Mesenchymal stem cell (in vitro differentiated cells and primary cell): ENCODE results near the gene NUP210.

Experiments used
- DNase-seq: peaks from one replicate; pipeline ENCODE4 v3.0.0-alpha.2; 2013
- H2AFZ ChIP-seq: one replicate; pipeline ENCODE4 v1.6.1; 2013; ENCODE audit warnings: low read depth, mild to moderate bottlenecking, control low read depth, inconsistent platforms, low read length, moderate library complexity
- H2AK5ac ChIP-seq: 2 replicates; pipeline ENCODE4 v1.6.1; 2013; ENCODE audit warnings: low read length, moderate library complexity, mild to moderate bottlenecking, inconsistent platforms; ENCODE audit not compliant: severe bottlenecking
- H2BK120ac ChIP-seq: one replicate; pipeline ENCODE4 v1.6.1; 2013; ENCODE audit warnings: low read depth, mild to moderate bottlenecking, inconsistent platforms, low read length, moderate library complexity
- H2BK12ac ChIP-seq, 2 experiments: one replicate each; pipeline ENCODE4 v1.6.1; 2013; ENCODE audit warnings: inconsistent platforms in 2 of 2, low read length in 2 of 2, mild to moderate bottlenecking in 2 of 2, moderate library complexity in 2 of 2, control low read depth in 1 of 2
- H2BK15ac ChIP-seq: one replicate; pipeline ENCODE4 v1.6.1; 2013; ENCODE audit warnings: mild to moderate bottlenecking, low read depth, inconsistent platforms; ENCODE audit not compliant: poor library complexity, severe bottlenecking
- H2BK5ac ChIP-seq: 2 replicates; pipeline ENCODE4 v1.6.1; 2013; ENCODE audit warnings: low read depth, mild to moderate bottlenecking, low read length, control low read depth, inconsistent platforms; ENCODE audit not compliant: poor library complexity, severe bottlenecking
- H3K14ac ChIP-seq, 2 experiments: one replicate each; pipeline ENCODE4 v1.6.1; 2013; ENCODE audit warnings: inconsistent platforms in 2 of 2, low read length in 2 of 2, control low read depth in 1 of 2, mild to moderate bottlenecking in 1 of 2, moderate library complexity in 1 of 2
- H3K18ac ChIP-seq, 2 experiments: one replicate each; pipeline ENCODE4 v1.6.1; 2013; ENCODE audit warnings: inconsistent platforms in 2 of 2, low read length in 2 of 2, control low read depth in 1 of 2, low read depth in 1 of 2, mild to moderate bottlenecking in 1 of 2
- H3K23ac ChIP-seq, 2 experiments: one replicate each; pipeline ENCODE4 v1.6.1; 2013; ENCODE audit warnings: inconsistent platforms in 2 of 2, low read length in 2 of 2, mild to moderate bottlenecking in 2 of 2, moderate library complexity in 2 of 2, control low read depth in 1 of 2
- H3K27ac ChIP-seq: 2 replicates; pipeline ENCODE4 v1.5.1; 2013; ENCODE audit warnings: mild to moderate bottlenecking, moderate library complexity, low read length, control low read depth, inconsistent platforms; ENCODE audit not compliant: poor library complexity, severe bottlenecking
- H3K27me3 ChIP-seq, 2 experiments: 2 replicates each; pipeline versions ENCODE4 v1.6.1 to v1.7.0; 2013; ENCODE audit warnings: low read length in 2 of 2, mild to moderate bottlenecking in 2 of 2, moderate library complexity in 2 of 2, control low read depth in 1 of 2, inconsistent platforms in 1 of 2; ENCODE audit not compliant: control insufficient read depth in 1 of 2, insufficient read depth in 1 of 2
- H3K36me3 ChIP-seq, 2 experiments: 2 replicates each; pipeline versions ENCODE4 v1.6.1 to v1.7.0; 2013; ENCODE audit warnings: low read length in 2 of 2, control low read depth in 1 of 2, inconsistent platforms in 1 of 2, low read depth in 1 of 2, mild to moderate bottlenecking in 1 of 2; ENCODE audit not compliant: insufficient read depth in 2 of 2, control insufficient read depth in 1 of 2
- H3K4ac ChIP-seq, 2 experiments: one replicate each; pipeline ENCODE4 v1.6.1; 2013; ENCODE audit warnings: inconsistent platforms in 2 of 2, low read length in 2 of 2, mild to moderate bottlenecking in 2 of 2, moderate library complexity in 2 of 2, control low read depth in 1 of 2, low read depth in 1 of 2
- H3K4me1 ChIP-seq: 2 replicates; pipeline ENCODE4 v1.6.1; 2013; ENCODE audit warnings: low read depth, low read length, control low read depth; ENCODE audit not compliant: control insufficient read depth, insufficient read depth
- H3K4me2 ChIP-seq: 2 replicates; pipeline ENCODE4 v1.6.1; 2013; ENCODE audit warnings: low read length, mild to moderate bottlenecking, inconsistent platforms; ENCODE audit not compliant: poor library complexity, severe bottlenecking
- H3K4me3 ChIP-seq, 2 experiments: 2 replicates each; pipeline versions ENCODE4 v1.5.1 to v1.7.0; 2013; ENCODE audit warnings: low read length in 2 of 2, mild to moderate bottlenecking in 2 of 2, control low read depth in 1 of 2, low read depth in 1 of 2; ENCODE audit not compliant: insufficient read depth in 1 of 2
- H3K79me1 ChIP-seq: replicated peaks from 2 replicates; pipeline ENCODE4 v1.6.1; 2013; ENCODE audit warnings: mild to moderate bottlenecking, control low read depth, low read length, inconsistent platforms; ENCODE audit not compliant: poor library complexity, severe bottlenecking
- H3K9ac ChIP-seq: 2 replicates; pipeline ENCODE4 v1.7.0; 2013; ENCODE audit warnings: mild to moderate bottlenecking, low read length, moderate library complexity
- H3K9me3 ChIP-seq: 2 replicates; pipeline ENCODE4 v1.7.0; 2013; ENCODE audit warnings: mild to moderate bottlenecking, low read length; ENCODE audit not compliant: control insufficient read depth
- H4K8ac ChIP-seq: one replicate; pipeline ENCODE4 v1.6.1; 2013; ENCODE audit warnings: inconsistent platforms, mild to moderate bottlenecking, low read length, moderate library complexity
- H4K91ac ChIP-seq: one replicate; pipeline ENCODE4 v1.6.1; 2013; ENCODE audit warnings: mild to moderate bottlenecking, low read length, inconsistent platforms
- WGBS: methylation state at CpG from one replicate; pipeline ENCODE4 v1.1.7; 2013; ENCODE audit warnings: mixed read lengths; 5-methylcytosine and 5-hydroxymethylcytosine counted together

NUP210 gene

GRCh38 chr3:13348100-13348499 lies 72.0 kb downstream of the NUP210 start:
- H3K36me3 ChIP-seq = no peaks in the 10 kb centered on the region
- H3K4ac ChIP-seq = no peak overlapping the region
- no peak overlapping the region for H2BK120ac ChIP-seq
- no peak overlapping the region for H2BK12ac ChIP-seq
- no peak overlapping the region for H4K8ac ChIP-seq
- H3K27me3 ChIP-seq = peaks cover 0 to 55% of the 10 kb centered on the region in 2 experiments
- H2AFZ ChIP-seq = no peak overlapping the region
- no peak overlapping the region for H4K91ac ChIP-seq
- no peaks in the 10 kb centered on the region for H3K79me1 ChIP-seq
- H3K18ac ChIP-seq = no peak overlapping the region
- H2BK5ac ChIP-seq = no peak overlapping the region
- no peak overlapping the region for H3K14ac ChIP-seq
- no peak overlapping the region for H3K4me2 ChIP-seq
- H2AK5ac ChIP-seq = no peak overlapping the region
- no peak for DNase-seq
- H3K9ac ChIP-seq = no peak overlapping the region
- 93% methylated on average over 2 of the region's 3 CpGs for WGBS
- H3K9me3 ChIP-seq = no peaks in the 10 kb centered on the region
- no peak overlapping the region for H2BK15ac ChIP-seq
- no peak overlapping the region for H3K27ac ChIP-seq
- peaks cover 40% of the 10 kb centered on the region for H3K4me1 ChIP-seq
- no peak overlapping the region for H3K23ac ChIP-seq
- H3K4me3 ChIP-seq = no peak overlapping the region

GRCh38 chr3:13347390-13347950 lies 72.7 kb downstream of the NUP210 start:
- H3K23ac ChIP-seq = no peak overlapping the region

GRCh38 chr3:13346481-13347389 lies 73.4 kb downstream of the NUP210 start:
- Histone ChIP-seq H3K23ac (peak overlapping the region in 1 of 2 experiments; percentile 29), H4K91ac (no peak overlapping the region), H3K9ac (no peak overlapping the region), H3K4me2 (no peak overlapping the region), H4K8ac (no peak overlapping the region), H3K27ac (no peak overlapping the region), H3K14ac (no peak overlapping the region), H3K4me3 (no peak overlapping the region), H3K4ac (no peak overlapping the region), H3K9me3 (no peaks in the 10 kb centered on the region), H3K36me3 (no peaks in the 10 kb centered on the region), H2BK15ac (no peak overlapping the region), H3K79me1 (no peaks in the 10 kb centered on the region), H2BK12ac (no peak overlapping the region), H3K27me3 (peaks cover 0 to 65% of the 10 kb centered on the region in 2 experiments), H2AK5ac (no peak overlapping the region), H2BK120ac (no peak overlapping the region), H2BK5ac (no peak overlapping the region), H3K4me1 (peaks cover 30% of the 10 kb centered on the region), H2AFZ (no peak overlapping the region), H3K18ac (no peak overlapping the region)
- WGBS = 69% methylated on average over 23 of the region's 23 CpGs
- no peak for DNase-seq

More at GRCh38 chr3:13347390-13347950, 72.7 kb downstream of the NUP210 start:
- H3K4me3 ChIP-seq = no peak overlapping the region
- H4K91ac ChIP-seq = no peak overlapping the region
- H4K8ac ChIP-seq = no peak overlapping the region
- H3K36me3 ChIP-seq = no peaks in the 10 kb centered on the region
- no peaks in the 10 kb centered on the region for H3K9me3 ChIP-seq
- H3K79me1 ChIP-seq = no peaks in the 10 kb centered on the region
- no peak overlapping the region for H3K9ac ChIP-seq
- H2AK5ac ChIP-seq = peak overlapping the region; percentile 48
- no peak overlapping the region for H3K27ac ChIP-seq
- H3K4me2 ChIP-seq = peak overlapping the region; percentile 17
- no peak overlapping the region for H2BK12ac ChIP-seq
- H2BK5ac ChIP-seq = no peak overlapping the region
- no peak overlapping the region for H2AFZ ChIP-seq
- peak; percentile 81 for DNase-seq
- H3K18ac ChIP-seq = no peak overlapping the region
- peaks cover 0 to 59% of the 10 kb centered on the region in 2 experiments for H3K27me3 ChIP-seq
- 33% methylated on average over 15 of the region's 15 CpGs for WGBS
- H2BK15ac ChIP-seq = no peak overlapping the region
- H2BK120ac ChIP-seq = no peak overlapping the region
- H3K4ac ChIP-seq = no peak overlapping the region
- no peak overlapping the region for H3K14ac ChIP-seq
- H3K4me1 ChIP-seq = peaks cover 35% of the 10 kb centered on the region

DNA sequence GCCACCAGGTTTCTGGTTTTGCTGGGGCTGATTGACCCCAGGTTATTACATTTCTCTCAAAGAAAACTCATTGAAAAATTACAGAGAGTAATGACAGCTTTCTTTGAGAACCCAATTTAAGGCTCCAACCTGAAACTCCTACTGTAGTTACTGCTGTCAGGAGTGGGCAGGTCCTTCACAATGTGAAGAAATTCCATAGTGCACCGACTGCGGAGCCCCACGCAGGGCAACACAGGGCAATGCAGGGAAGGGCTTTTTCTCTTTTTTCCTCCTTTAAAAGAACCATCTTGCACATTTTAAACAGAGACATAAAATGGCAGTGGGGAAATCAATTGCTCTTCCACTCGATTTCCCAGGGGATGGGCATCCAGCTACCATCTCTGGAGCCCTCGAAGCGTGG lies 74.3 kb downstream of the NUP210 start:
- 88% methylated on average over 6 of the region's 6 CpGs for whole genome bisulfite sequencing
- H2BK120ac ChIP-seq = no peak overlapping the region
- no peak overlapping the region for H2BK5ac ChIP-seq
- peaks cover 2 to 75% of the 10 kb centered on the region in 2 experiments for H3K27me3 ChIP-seq
- H3K18ac ChIP-seq = no peak overlapping the region
- H3K36me3 ChIP-seq = no peaks in the 10 kb centered on the region
- DNase-seq = no peak
- H3K4me1 ChIP-seq = peaks cover 30% of the 10 kb centered on the region
- H3K27ac ChIP-seq = no peak overlapping the region
- H4K91ac ChIP-seq = no peak overlapping the region
- no peak overlapping the region for H3K4me2 ChIP-seq
- no peaks in the 10 kb centered on the region for H3K79me1 ChIP-seq
- no peak overlapping the region for H2BK12ac ChIP-seq
- H3K23ac ChIP-seq = no peak overlapping the region
- H3K9me3 ChIP-seq = no peaks in the 10 kb centered on the region
- H2AFZ ChIP-seq = no peak overlapping the region
- no peak overlapping the region for H2AK5ac ChIP-seq
- H3K4ac ChIP-seq = no peak overlapping the region
- H3K14ac ChIP-seq = no peak overlapping the region
- H4K8ac ChIP-seq = no peak overlapping the region
- no peak overlapping the region for H2BK15ac ChIP-seq
- H3K4me3 ChIP-seq = no peak overlapping the region
- H3K9ac ChIP-seq = no peak overlapping the region
